CD14-positive monocyte (primary cell): ENCODE data around the gene RPS6KA5. TPM values are rescaled to one million over a fixed set of nuclear protein-coding genes. Genes with fewer than 3 reads are reported as not detected.

Source experiments
- DNase-seq, 3 donors: peaks; one replicate each; pipeline ENCODE4 v3.0.0-alpha.2; 2011 to 2022
- H2AFZ ChIP-seq: 2 replicates; pipeline ENCODE4 v1.6.0; 2012; ENCODE audit warnings: mild to moderate bottlenecking, low read depth, low read length, inconsistent platforms; ENCODE audit not compliant: insufficient read depth, poor library complexity, severe bottlenecking
- H3K27ac ChIP-seq, 2 donors: 1 replicate in 1 of 2; 2 replicates in 1 of 2; pipeline ENCODE4 v1.5.1; 2012 to 2013; ENCODE audit warnings: low read length in 2 of 2, control low read depth in 1 of 2, inconsistent platforms in 1 of 2, low read depth in 1 of 2, mild to moderate bottlenecking in 1 of 2
- H3K27me3 ChIP-seq, 2 donors: one replicate each; pipeline versions ENCODE4 v1.6.0 to v1.6.1; 2011 to 2013; ENCODE audit warnings: low read length in 2 of 2; ENCODE audit not compliant: control insufficient read depth in 2 of 2, insufficient read depth in 2 of 2
- H3K36me3 ChIP-seq, 2 donors: replicated peaks in 1 of 2; 1 replicate in 1 of 2; 2 replicates in 1 of 2; pipeline versions ENCODE4 v1.5.1 to v1.6.1; 2012 to 2013; ENCODE audit warnings: low read length in 2 of 2, control low read depth in 1 of 2, inconsistent platforms in 1 of 2, mild to moderate bottlenecking in 1 of 2; ENCODE audit not compliant: insufficient read depth in 2 of 2, control insufficient read depth in 1 of 2
- H3K4me1 ChIP-seq, 2 donors: 1 replicate in 1 of 2; 2 replicates in 1 of 2; pipeline versions ENCODE4 v1.5.1 to v1.6.1; 2012 to 2013; ENCODE audit warnings: low read length in 2 of 2, control low read depth in 1 of 2, inconsistent platforms in 1 of 2, mild to moderate bottlenecking in 1 of 2, moderate library complexity in 1 of 2; ENCODE audit not compliant: insufficient read depth in 2 of 2, control insufficient read depth in 1 of 2
- H3K4me2 ChIP-seq: replicated peaks from 2 replicates; pipeline ENCODE3; 2012; ENCODE audit warnings: low read length, moderate library complexity, mild to moderate bottlenecking; ENCODE audit not compliant: poor library complexity, severe bottlenecking; ENCODE audit errors: extremely low read depth
- H3K4me3 ChIP-seq, 3 experiments: fragments of 200-600 bp in 1 of 3; sonication (generic) in 1 of 3; replicated peaks in 1 of 3; 1 replicate in 2 of 3; 2 replicates in 1 of 3; pipeline ENCODE4 v1.5.1; 2011 to 2013; ENCODE audit warnings: low read length in 3 of 3, mild to moderate bottlenecking in 3 of 3, control low read depth in 2 of 3, low read depth in 2 of 3, inconsistent platforms in 1 of 3, moderate library complexity in 1 of 3
- H3K79me2 ChIP-seq: 2 replicates; pipeline ENCODE4 v1.6.0; 2012; ENCODE audit warnings: mild to moderate bottlenecking, control low read depth, inconsistent platforms, low read length, moderate library complexity; ENCODE audit not compliant: insufficient read depth
- H3K9ac ChIP-seq: 2 replicates; pipeline ENCODE4 v1.6.0; 2017; ENCODE audit warnings: low read length, mild to moderate bottlenecking; ENCODE audit not compliant: insufficient read depth, poor library complexity, severe bottlenecking
- H3K9me3 ChIP-seq, 2 donors: replicated peaks in 1 of 2; 1 replicate in 1 of 2; 2 replicates in 1 of 2; pipeline versions ENCODE4 v1.5.1 to v1.6.1; 2012 to 2013; ENCODE audit warnings: low read length in 2 of 2, control low read depth in 1 of 2; ENCODE audit not compliant: control insufficient read depth in 1 of 2, insufficient read depth in 1 of 2
- H4K20me1 ChIP-seq: 2 replicates; pipeline ENCODE4 v1.6.0; 2012; ENCODE audit warnings: mild to moderate bottlenecking, low read length, control low read depth, moderate library complexity; ENCODE audit not compliant: insufficient read depth
- H3K27ac Mint-ChIP-seq, 7 donors: one replicate each; pipeline ENCODE4 v1.8.0; 2020; ENCODE audit warnings: mild to moderate bottlenecking in 7 of 7, mixed read lengths in 7 of 7, moderate library complexity in 6 of 7, inconsistent platforms in 2 of 7
- H3K27me3 Mint-ChIP-seq, 3 donors: one replicate each; pipeline ENCODE4 v1.8.0; 2021 to 2022; ENCODE audit warnings: low read depth in 3 of 3, mild to moderate bottlenecking in 3 of 3, mixed read lengths in 3 of 3, moderate library complexity in 3 of 3, inconsistent platforms in 1 of 3
- H3K36me3 Mint-ChIP-seq, 2 donors: one replicate each; pipeline ENCODE4 v1.8.0; 2020; ENCODE audit warnings: mixed read lengths in 2 of 2, inconsistent platforms in 1 of 2, mild to moderate bottlenecking in 1 of 2
- H3K4me1 Mint-ChIP-seq: one replicate; pipeline ENCODE4 v1.8.0; 2020; ENCODE audit warnings: mild to moderate bottlenecking, mixed read lengths
- H3K4me3 Mint-ChIP-seq, 2 donors: one replicate each; pipeline ENCODE4 v1.8.0; 2020; ENCODE audit warnings: mild to moderate bottlenecking in 2 of 2, mixed read lengths in 2 of 2, moderate library complexity in 1 of 2
- H3K9me3 Mint-ChIP-seq, 7 donors: one replicate each; pipeline ENCODE4 v1.8.0; 2020 to 2022; ENCODE audit warnings: mixed read lengths in 7 of 7, mild to moderate bottlenecking in 6 of 7, moderate library complexity in 6 of 7, inconsistent platforms in 2 of 7
- CTCF ChIP-seq: fragments of 200-600 bp; IDR thresholded peaks from one replicate; pipeline ENCODE4 v1.8.0; 2022; ENCODE audit warnings: antibody characterized with exemption, mild to moderate bottlenecking
- intact Hi-C, 2 donors: fragments of 100-400 bp; cut with micrococcal nuclease; formaldehyde crosslinking; loops; one replicate each; pipeline versions ENCODE4 v1.15.0 to v1.15.1; 2023
- polyA plus RNA-seq, 3 donors: library from polyadenylated mRNA; depleted of rRNA in 1 of 3; unstranded in 2 of 3; stranded (reverse) in 1 of 3; fragments of 300-500 nt in 2 of 3; fragments of >200 nt in 1 of 3; fragmentation: Illumina TruSeq in 2 of 3; gene quantifications; 1 replicate in 2 of 3; 2 replicates in 1 of 3; pipeline ENCODE4 v1.2.3, GENCODE V29; 2012 to 2021

Gene RPS6KA5
- polyA plus RNA-seq, 3 donors: 4.4 to 10.1 (median 7.9) TPM

- Mint-ChIP-seq H3K27ac (no peak overlapping the region), H3K4me1 (no peaks in the 10 kb centered on the region), H3K4me3 (no peak overlapping the region), H3K9me3 (no peaks in the 10 kb centered on the region), H3K27me3 (no peaks in the 10 kb centered on the region), H3K36me3 (peaks cover 11 to 17% of the 10 kb centered on the region in 2 donors)
- Histone ChIP-seq H3K4me2 (no peak overlapping the region), H3K27ac (no peak overlapping the region), H2AFZ (no peak overlapping the region), H3K9ac (no peak overlapping the region), H3K4me3 (no peak overlapping the region), H3K27me3 (no peaks in the 10 kb centered on the region), H3K4me1 (no peaks in the 10 kb centered on the region), H3K9me3 (no peaks in the 10 kb centered on the region), H3K79me2 (no peaks in the 10 kb centered on the region), H3K36me3 (peaks cover 4 to 11% of the 10 kb centered on the region in 2 donors), H4K20me1 (no peaks in the 10 kb centered on the region)
- no peak for TF ChIP-seq CTCF
- no peak for DNase-seq
- intact Hi-C loops: no loop called here
Observed at GRCh38 chr14:90867501-90867900, 192.9 kb downstream of the RPS6KA5 start.

- Mint-ChIP-seq H3K27ac (no peak overlapping the region), H3K9me3 (peaks cover 0 to 1% (median 0%) of the 10 kb centered on the region in 7 donors), H3K36me3 (peaks cover 4 to 10% of the 10 kb centered on the region in 2 donors), H3K4me3 (no peak overlapping the region), H3K4me1 (no peaks in the 10 kb centered on the region), H3K27me3 (no peaks in the 10 kb centered on the region)
- no peak overlapping the region for H3K4me2 ChIP-seq
- no peak for TF ChIP-seq CTCF
- no peaks in the 10 kb centered on the region for H3K4me1 ChIP-seq
- H3K27ac ChIP-seq: no peak overlapping the region
- no peak for DNase-seq
- H3K27me3 ChIP-seq: no peaks in the 10 kb centered on the region
- no peak overlapping the region for H3K4me3 ChIP-seq
- H3K9ac ChIP-seq: no peak overlapping the region
- intact Hi-C loops: no loop called here
- H3K9me3 ChIP-seq: no peaks in the 10 kb centered on the region
- no peaks in the 10 kb centered on the region for H4K20me1 ChIP-seq
- no peaks in the 10 kb centered on the region for H3K79me2 ChIP-seq
- H3K36me3 ChIP-seq: peaks cover under 1 to 5% of the 10 kb centered on the region in 2 donors
- H2AFZ ChIP-seq: no peak overlapping the region
Observed at GRCh38 chr14:90866833-90867232, 193.6 kb downstream of the RPS6KA5 start.
